ENCODE measurements around the gene TPP2.

The TPP2 gene

GRCh38 chr13:102628559-102628958 lies 31.8 kb downstream of the TPP2 start:
- Histone ChIP-seq H3K27ac (ENCODE audit: low read length) (peak overlapping the region; percentile 9), H3K9me3 (ENCODE audit: insufficient read depth, low read length) (no peaks in the 10 kb centered on the region), H3K4me2 (ENCODE audit: low read length) (peak overlapping the region; percentile 50), H4K20me1 (ENCODE audit: insufficient read depth, low read length) (peaks cover 19% of the 10 kb centered on the region), H3K4me1 (ENCODE audit: low read length) (peaks cover 19% of the 10 kb centered on the region), H3K79me2 (ENCODE audit: low read length) (no peaks in the 10 kb centered on the region), H3K27me3 (ENCODE audit: low read depth, low read length) (no peaks in the 10 kb centered on the region), H3K36me3 (replicated peaks; ENCODE audit: low read depth, low read length) (peaks cover 66% of the 10 kb centered on the region), H3K4me3 (ENCODE audit: low read length) (no peak overlapping the region; the same call in 1 of the 2 replicates), H3K9ac (ENCODE audit: low read length) (no peak overlapping the region), H2AFZ (ENCODE audit: low read depth, low read length) (no peak overlapping the region)
- TF ChIP-seq CTCF (IDR thresholded peaks at IDR 0.05; ENCODE audit: low read depth, low read length) (no peak), EZH2phosphoT487 (IDR thresholded peaks at IDR 0.05; ENCODE audit: low read depth) (no peak)

GRCh38 chr13:102631198-102631597 lies 34.4 kb downstream of the TPP2 start:
- TF ChIP-seq CTCF (IDR thresholded peaks at IDR 0.05; ENCODE audit: low read depth, low read length) (no peak), EZH2phosphoT487 (IDR thresholded peaks at IDR 0.05; ENCODE audit: low read depth) (no peak)

DNA sequence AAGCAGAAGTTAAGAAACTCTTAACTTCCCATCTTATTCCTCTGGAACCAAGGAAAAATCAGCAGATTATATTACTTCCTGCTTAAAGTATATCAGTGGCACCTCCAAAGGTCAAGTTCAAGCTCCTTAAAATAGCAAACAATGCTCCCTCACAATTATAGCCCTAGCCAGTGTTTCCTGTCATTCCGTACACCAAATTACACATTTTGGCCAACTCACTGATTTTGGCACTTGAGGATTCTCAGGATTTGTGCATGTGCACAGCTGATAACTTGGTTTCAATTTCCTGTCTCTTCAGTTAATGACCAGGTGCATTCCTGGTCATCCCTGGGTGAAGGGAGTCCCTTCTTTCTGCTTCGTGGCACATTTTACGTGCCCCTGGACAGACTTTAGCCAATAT lies 42.0 kb downstream of the TPP2 start:
- no peak overlapping the region for H2AFZ ChIP-seq (ENCODE audit: low read depth, low read length)
- TF ChIP-seq CTCF (IDR thresholded peaks at IDR 0.05; ENCODE audit: low read depth, low read length) = no peak
- TF ChIP-seq EZH2phosphoT487 (IDR thresholded peaks at IDR 0.05; ENCODE audit: low read depth) = no peak
- no peak overlapping the region for H3K4me3 ChIP-seq (ENCODE audit: low read length)
- peaks cover 78% of the 10 kb centered on the region for H3K36me3 ChIP-seq (replicated peaks; ENCODE audit: low read depth, low read length)
- no peaks in the 10 kb centered on the region for H3K79me2 ChIP-seq (ENCODE audit: low read length)
- H3K9me3 ChIP-seq (ENCODE audit: insufficient read depth, low read length) = no peaks in the 10 kb centered on the region
- no peak overlapping the region for H3K4me2 ChIP-seq (ENCODE audit: low read length)
- no peak overlapping the region for H3K9ac ChIP-seq (ENCODE audit: low read length)
- no peaks in the 10 kb centered on the region for H3K27me3 ChIP-seq (ENCODE audit: low read depth, low read length)
- no peak overlapping the region for H3K27ac ChIP-seq (ENCODE audit: low read length)
- H3K4me1 ChIP-seq (ENCODE audit: low read length) = no peaks in the 10 kb centered on the region
- H4K20me1 ChIP-seq (ENCODE audit: insufficient read depth, low read length) = 0 out of 2 replicates have a peak, but pooled peaks cover 3% of the 10 kb centered on the region

More at GRCh38 chr13:102631198-102631597, 34.4 kb downstream of the TPP2 start:
- Histone ChIP-seq H3K36me3 (replicated peaks; ENCODE audit: low read depth, low read length) (peaks cover 79% of the 10 kb centered on the region), H4K20me1 (ENCODE audit: insufficient read depth, low read length) (peaks cover 19% of the 10 kb centered on the region), H3K27ac (ENCODE audit: low read length) (no peak overlapping the region), H3K9ac (ENCODE audit: low read length) (no peak overlapping the region), H3K4me1 (ENCODE audit: low read length) (peaks cover 19% of the 10 kb centered on the region), H3K79me2 (ENCODE audit: low read length) (no peaks in the 10 kb centered on the region), H3K27me3 (ENCODE audit: low read depth, low read length) (no peaks in the 10 kb centered on the region), H3K4me2 (ENCODE audit: low read length) (no peak overlapping the region), H3K9me3 (ENCODE audit: insufficient read depth, low read length) (no peaks in the 10 kb centered on the region), H2AFZ (ENCODE audit: low read depth, low read length) (no peak overlapping the region), H3K4me3 (ENCODE audit: low read length) (no peak overlapping the region)

GRCh38 chr13:102642029-102642428 lies 45.2 kb downstream of the TPP2 start:
- Histone ChIP-seq H3K27ac (ENCODE audit: low read length) (no peak overlapping the region), H4K20me1 (ENCODE audit: insufficient read depth, low read length) (0 out of 2 replicates have a peak, but pooled peaks cover under 1% of the 10 kb centered on the region), H3K79me2 (ENCODE audit: low read length) (no peaks in the 10 kb centered on the region), H3K27me3 (ENCODE audit: low read depth, low read length) (no peaks in the 10 kb centered on the region), H2AFZ (ENCODE audit: low read depth, low read length) (no peak overlapping the region), H3K4me3 (ENCODE audit: low read length) (no peak overlapping the region), H3K9ac (ENCODE audit: low read length) (no peak overlapping the region), H3K36me3 (replicated peaks; ENCODE audit: low read depth, low read length) (peaks cover 81% of the 10 kb centered on the region), H3K4me1 (ENCODE audit: low read length) (no peaks in the 10 kb centered on the region), H3K4me2 (ENCODE audit: low read length) (no peak overlapping the region), H3K9me3 (ENCODE audit: insufficient read depth, low read length) (no peaks in the 10 kb centered on the region)
- TF ChIP-seq EZH2phosphoT487 (IDR thresholded peaks at IDR 0.05; ENCODE audit: low read depth) (no peak), CTCF (IDR thresholded peaks at IDR 0.05; ENCODE audit: low read depth, low read length) (no peak)
